ENCODE results near the gene MTA1.

MTA1 gene

DNA sequence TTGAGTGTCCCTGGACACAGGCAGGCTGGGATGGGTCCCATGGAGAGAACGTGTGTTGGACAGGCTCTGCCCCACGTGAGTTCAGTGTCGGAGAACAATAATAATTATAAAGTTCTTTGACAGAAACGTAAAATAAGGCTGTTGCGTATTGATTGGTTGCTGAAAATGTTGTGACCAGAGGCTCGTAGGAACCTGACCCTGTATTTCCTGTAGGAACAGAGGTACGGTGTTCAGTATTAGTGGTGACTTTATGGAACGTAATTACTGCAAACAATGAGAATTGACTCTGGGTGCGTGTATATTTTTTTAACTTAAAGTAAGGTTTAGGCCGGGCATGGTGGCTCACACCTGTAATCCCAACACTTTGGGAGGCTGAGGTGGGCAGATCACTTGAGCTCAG lies 7.8 kb downstream of the MTA1 start:
- TF ChIP-seq, protein P1, sequence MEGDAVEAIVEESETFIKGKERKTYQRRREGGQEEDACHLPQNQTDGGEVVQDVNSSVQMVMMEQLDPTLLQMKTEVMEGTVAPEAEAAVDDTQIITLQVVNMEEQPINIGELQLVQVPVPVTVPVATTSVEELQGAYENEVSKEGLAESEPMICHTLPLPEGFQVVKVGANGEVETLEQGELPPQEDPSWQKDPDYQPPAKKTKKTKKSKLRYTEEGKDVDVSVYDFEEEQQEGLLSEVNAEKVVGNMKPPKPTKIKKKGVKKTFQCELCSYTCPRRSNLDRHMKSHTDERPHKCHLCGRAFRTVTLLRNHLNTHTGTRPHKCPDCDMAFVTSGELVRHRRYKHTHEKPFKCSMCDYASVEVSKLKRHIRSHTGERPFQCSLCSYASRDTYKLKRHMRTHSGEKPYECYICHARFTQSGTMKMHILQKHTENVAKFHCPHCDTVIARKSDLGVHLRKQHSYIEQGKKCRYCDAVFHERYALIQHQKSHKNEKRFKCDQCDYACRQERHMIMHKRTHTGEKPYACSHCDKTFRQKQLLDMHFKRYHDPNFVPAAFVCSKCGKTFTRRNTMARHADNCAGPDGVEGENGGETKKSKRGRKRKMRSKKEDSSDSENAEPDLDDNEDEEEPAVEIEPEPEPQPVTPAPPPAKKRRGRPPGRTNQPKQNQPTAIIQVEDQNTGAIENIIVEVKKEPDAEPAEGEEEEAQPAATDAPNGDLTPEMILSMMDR (IDR thresholded peaks at IDR 0.05) = no peak
- Histone ChIP-seq H3K27ac (no peak overlapping the region), H3K4me1 (peaks cover 0 to 16% (median 11%) of the 10 kb centered on the region in 4 donors), H3K36me3 (peaks cover 0 to 32% (median 10%) of the 10 kb centered on the region in 3 donors), H3K27me3 (no peaks in the 10 kb centered on the region), H3K9me3 (no peaks in the 10 kb centered on the region), H3K4me3 (no peak overlapping the region)
- DNase-seq = no peak
- intact Hi-C loops (cut with DNase I; ENCODE audit: low total_unique reads) = no loop called here

DNA sequence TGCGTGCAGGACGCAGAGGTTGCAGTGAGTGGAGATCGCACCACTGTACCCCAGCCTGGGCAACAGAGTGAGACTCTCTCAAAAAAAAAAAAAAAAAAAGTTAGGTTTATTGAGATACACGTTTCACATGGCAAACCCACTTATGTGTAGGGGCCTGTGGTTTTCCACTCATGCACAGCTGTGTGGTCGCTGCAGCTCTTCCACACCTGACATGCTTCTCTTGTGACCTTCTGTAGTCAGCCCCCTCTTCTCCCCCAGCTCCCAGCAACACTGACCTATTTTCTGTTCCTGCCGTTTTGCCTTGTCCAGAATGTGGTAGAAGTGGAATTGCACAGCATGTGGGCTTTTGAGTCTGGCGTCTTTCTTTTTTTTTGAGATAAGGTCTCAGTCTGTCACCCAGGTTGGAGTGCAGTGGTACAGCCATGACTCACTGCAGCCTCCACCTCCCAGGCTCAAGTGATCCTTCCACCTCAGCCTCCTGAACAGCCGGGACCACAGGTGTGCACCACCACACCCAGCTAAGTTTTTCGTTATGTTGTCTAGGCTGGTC lies 8.4 kb downstream of the MTA1 start:
- Histone ChIP-seq H3K27me3 (no peaks in the 10 kb centered on the region), H3K27ac (no peak overlapping the region), H3K4me3 (no peak overlapping the region), H3K9me3 (no peaks in the 10 kb centered on the region), H3K36me3 (peaks cover 0 to 32% (median 10%) of the 10 kb centered on the region in 3 donors), H3K4me1 (peaks cover 0 to 12% (median 8%) of the 10 kb centered on the region in 4 donors)
- DNase-seq = no peak
- TF ChIP-seq, protein P1 (IDR thresholded peaks at IDR 0.05) = no peak
- intact Hi-C loops (cut with DNase I; ENCODE audit: low total_unique reads) = no loop called here

DNA sequence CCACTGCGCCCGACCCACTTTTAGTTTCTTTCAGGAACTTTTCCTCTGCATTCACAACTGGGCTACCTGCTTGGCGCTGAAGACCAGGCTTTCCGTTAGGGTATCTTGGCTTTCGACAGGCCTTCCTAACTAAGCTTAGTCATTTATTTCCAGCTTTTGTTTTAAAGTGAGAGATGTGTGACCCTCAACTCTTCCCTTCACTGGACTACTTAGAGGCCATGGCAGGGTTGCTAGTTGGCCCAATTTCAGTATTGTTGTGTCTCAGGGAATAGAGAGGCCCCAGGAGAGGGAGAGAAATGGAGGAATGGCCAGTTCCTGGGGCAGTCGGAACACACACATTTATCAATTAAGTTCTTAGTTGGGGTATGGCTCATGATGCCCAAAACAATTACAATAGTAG lies 10.4 kb downstream of the MTA1 start:
- peaks cover 0 to 13% (median 9%) of the 10 kb centered on the region in 4 donors for H3K4me1 ChIP-seq
- no peaks in the 10 kb centered on the region for H3K27me3 ChIP-seq
- H3K9me3 ChIP-seq = no peaks in the 10 kb centered on the region
- TF ChIP-seq, protein P1 (IDR thresholded peaks at IDR 0.05) = no peak
- DNase-seq = no peak
- intact Hi-C loops (cut with DNase I; ENCODE audit: low total_unique reads) = no loop called here
- H3K27ac ChIP-seq = no peak overlapping the region
- peaks cover 0 to 27% (median 10%) of the 10 kb centered on the region in 3 donors for H3K36me3 ChIP-seq
- no peak overlapping the region for H3K4me3 ChIP-seq

DNA sequence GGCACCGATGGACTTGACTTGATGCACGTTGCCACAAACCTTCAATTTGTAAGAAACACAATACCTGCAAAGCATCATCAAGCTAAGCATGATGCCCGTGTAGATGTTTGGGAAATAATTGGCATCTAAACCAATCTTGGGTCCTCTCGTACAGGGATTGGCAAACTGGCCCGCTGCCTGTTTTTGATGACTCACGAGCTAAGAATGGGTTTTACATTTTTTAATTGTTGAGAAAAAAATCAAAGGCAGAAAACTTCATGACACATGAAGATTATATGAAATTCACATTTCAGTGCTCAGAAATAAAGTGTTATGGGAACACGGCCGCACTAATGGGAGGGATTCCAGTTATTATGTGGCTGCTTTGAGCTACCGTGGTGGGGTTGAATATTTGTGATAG lies 10.9 kb downstream of the MTA1 start:
- no peaks in the 10 kb centered on the region for H3K9me3 ChIP-seq
- TF ChIP-seq, protein P1 (IDR thresholded peaks at IDR 0.05) = no peak
- H3K27me3 ChIP-seq = no peaks in the 10 kb centered on the region
- peaks cover 0 to 13% (median 9%) of the 10 kb centered on the region in 4 donors for H3K4me1 ChIP-seq
- H3K4me3 ChIP-seq = no peak overlapping the region
- no peak for DNase-seq
- peaks cover 0 to 21% (median 10%) of the 10 kb centered on the region in 3 donors for H3K36me3 ChIP-seq
- H3K27ac ChIP-seq = peak overlapping the region in 1 of 2 donors; percentile 6
- intact Hi-C loops (cut with DNase I; ENCODE audit: low total_unique reads) = no loop called here

DNA sequence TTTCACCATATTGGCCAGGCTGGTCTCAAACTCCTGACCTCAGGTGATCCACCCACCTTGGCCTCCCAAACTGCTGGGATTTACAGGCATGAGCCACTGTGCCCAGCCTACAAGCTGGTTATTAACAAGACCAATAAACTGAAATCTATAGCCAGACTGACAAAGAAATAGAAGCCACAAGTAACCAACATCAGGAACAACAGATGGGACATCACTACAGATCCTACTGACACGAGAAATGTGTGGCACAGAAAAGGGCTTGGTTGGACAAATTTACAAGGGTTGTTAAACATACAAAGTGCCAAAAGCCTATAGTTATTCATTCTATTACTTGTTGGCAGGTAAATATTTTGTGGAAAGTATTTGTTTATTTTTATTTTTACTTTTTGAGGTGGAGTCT lies 11.6 kb downstream of the MTA1 start:
- no peak for DNase-seq
- TF ChIP-seq, protein P1 (IDR thresholded peaks at IDR 0.05) = no peak
- peaks cover 0 to 15% (median 10%) of the 10 kb centered on the region in 4 donors for H3K4me1 ChIP-seq
- intact Hi-C loops (cut with DNase I; ENCODE audit: low total_unique reads) = no loop called here
- no peaks in the 10 kb centered on the region for H3K9me3 ChIP-seq
- peaks cover 0 to 14% (median 10%) of the 10 kb centered on the region in 3 donors for H3K36me3 ChIP-seq
- H3K4me3 ChIP-seq = no peak overlapping the region
- H3K27me3 ChIP-seq = no peaks in the 10 kb centered on the region
- peak overlapping the region in 1 of 2 donors; percentile 6 for H3K27ac ChIP-seq
